ENCODE data around the gene KCNH1.

GRCh38 chr1:211035821-211036380 is 98.0 kb downstream of the KCNH1 start:
- TF ChIP-seq NFE2L1 (CRISPR knock-in tag; IDR thresholded peaks at IDR 0.05) (no peak), MXD4 (CRISPR knock-in tag; IDR thresholded peaks at IDR 0.05; ENCODE audit: borderline replicate concordance) (no peak), CREM (CRISPR knock-in tag; IDR thresholded peaks at IDR 0.05) (no peak), SMAD4 (CRISPR knock-in tag; IDR thresholded peaks at IDR 0.05) (no peak), USF2 (CRISPR knock-in tag; IDR thresholded peaks at IDR 0.05) (no peak), SMAD3 (CRISPR knock-in tag; IDR thresholded peaks at IDR 0.05; ENCODE audit: borderline replicate concordance) (no peak), OVOL2 (CRISPR knock-in tag; IDR thresholded peaks at IDR 0.05; ENCODE audit: borderline replicate concordance) (no peak)
- TF ChIP-seq, protein P1, sequence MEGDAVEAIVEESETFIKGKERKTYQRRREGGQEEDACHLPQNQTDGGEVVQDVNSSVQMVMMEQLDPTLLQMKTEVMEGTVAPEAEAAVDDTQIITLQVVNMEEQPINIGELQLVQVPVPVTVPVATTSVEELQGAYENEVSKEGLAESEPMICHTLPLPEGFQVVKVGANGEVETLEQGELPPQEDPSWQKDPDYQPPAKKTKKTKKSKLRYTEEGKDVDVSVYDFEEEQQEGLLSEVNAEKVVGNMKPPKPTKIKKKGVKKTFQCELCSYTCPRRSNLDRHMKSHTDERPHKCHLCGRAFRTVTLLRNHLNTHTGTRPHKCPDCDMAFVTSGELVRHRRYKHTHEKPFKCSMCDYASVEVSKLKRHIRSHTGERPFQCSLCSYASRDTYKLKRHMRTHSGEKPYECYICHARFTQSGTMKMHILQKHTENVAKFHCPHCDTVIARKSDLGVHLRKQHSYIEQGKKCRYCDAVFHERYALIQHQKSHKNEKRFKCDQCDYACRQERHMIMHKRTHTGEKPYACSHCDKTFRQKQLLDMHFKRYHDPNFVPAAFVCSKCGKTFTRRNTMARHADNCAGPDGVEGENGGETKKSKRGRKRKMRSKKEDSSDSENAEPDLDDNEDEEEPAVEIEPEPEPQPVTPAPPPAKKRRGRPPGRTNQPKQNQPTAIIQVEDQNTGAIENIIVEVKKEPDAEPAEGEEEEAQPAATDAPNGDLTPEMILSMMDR (IDR thresholded peaks at IDR 0.05) = no peak
- TF ChIP-seq, protein P2, sequence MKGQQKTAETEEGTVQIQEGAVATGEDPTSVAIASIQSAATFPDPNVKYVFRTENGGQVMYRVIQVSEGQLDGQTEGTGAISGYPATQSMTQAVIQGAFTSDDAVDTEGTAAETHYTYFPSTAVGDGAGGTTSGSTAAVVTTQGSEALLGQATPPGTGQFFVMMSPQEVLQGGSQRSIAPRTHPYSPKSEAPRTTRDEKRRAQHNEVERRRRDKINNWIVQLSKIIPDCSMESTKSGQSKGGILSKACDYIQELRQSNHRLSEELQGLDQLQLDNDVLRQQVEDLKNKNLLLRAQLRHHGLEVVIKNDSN (CRISPR knock-in tag; IDR thresholded peaks at IDR 0.05) = no peak
- TF ChIP-seq, protein P3, sequence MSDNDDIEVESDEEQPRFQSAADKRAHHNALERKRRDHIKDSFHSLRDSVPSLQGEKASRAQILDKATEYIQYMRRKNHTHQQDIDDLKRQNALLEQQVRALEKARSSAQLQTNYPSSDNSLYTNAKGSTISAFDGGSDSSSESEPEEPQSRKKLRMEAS (CRISPR knock-in tag; IDR thresholded peaks at IDR 0.05) = no peak
